CD4-positive, alpha-beta T cell treated with Interleukin-6 at 100 ng/mL for 8 hours (primary cell): ENCODE results near the gene LSAMP.
"Not testable (repeated sequence)": the region's sequence is repeated elsewhere in the genome, so short reads cannot be mapped to it uniquely, and the experiment has no call there.

Experiments used
- DNase-seq: peaks from one replicate; pipeline ENCODE4 v3.0.0-alpha.2; 2020; ENCODE audit warnings: mixed read lengths, low spot score

Gene LSAMP

DNA sequence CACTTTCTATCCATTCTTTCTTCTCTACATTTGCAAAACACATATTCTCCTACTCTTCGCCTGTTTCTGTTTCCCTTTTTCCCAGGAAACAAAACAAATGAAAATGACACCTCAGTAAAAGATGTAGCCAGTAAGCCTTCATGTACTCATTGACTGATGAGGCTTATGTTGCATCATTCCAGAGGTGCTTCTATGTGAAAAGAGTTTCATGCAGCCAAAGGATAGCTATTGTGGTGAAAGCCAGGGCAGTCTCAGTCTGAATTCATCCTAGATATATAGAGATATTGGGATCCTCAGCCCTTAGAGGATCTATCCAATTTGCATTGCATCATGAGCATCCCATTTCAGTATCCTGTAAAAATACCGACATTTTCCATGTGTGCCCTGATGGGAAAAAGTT is 554.7 kb downstream of the LSAMP start:
- no peak for DNase-seq

DNA sequence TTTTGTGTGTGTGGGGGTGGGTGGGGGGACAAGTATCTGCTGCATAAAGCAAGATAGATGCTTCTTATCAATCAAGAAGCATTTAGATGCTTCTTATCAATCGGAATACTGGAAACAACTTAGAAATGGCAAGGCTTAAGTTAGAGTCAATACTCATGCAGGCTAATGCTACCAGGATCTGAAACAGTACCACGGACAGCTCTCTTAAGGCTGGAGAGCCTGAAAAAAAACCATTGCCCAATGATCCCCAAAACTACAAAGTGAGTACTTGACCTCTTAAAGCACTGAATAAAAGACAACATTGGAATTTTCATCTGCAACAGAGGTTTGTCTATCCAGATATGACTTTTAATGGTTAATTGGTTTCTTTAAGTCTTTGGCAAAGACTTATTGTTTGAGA is 559.7 kb downstream of the LSAMP start:
- DNase-seq, result no peak

DNA sequence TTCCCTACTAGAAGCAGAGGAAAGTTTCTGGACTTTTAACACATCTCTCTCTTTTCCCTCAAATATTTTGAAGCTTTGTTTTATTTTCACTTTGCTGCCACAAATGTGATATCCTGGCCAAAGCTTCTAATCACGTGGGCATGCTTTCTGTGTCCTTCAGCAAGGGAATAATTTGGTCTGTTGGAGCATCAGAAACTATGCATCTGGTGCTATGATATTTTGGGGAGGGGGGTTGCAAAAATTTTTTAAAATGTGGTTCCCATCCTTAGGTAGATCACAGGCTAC is 567.7 kb downstream of the LSAMP start:
- DNase-seq, result no peak

DNA sequence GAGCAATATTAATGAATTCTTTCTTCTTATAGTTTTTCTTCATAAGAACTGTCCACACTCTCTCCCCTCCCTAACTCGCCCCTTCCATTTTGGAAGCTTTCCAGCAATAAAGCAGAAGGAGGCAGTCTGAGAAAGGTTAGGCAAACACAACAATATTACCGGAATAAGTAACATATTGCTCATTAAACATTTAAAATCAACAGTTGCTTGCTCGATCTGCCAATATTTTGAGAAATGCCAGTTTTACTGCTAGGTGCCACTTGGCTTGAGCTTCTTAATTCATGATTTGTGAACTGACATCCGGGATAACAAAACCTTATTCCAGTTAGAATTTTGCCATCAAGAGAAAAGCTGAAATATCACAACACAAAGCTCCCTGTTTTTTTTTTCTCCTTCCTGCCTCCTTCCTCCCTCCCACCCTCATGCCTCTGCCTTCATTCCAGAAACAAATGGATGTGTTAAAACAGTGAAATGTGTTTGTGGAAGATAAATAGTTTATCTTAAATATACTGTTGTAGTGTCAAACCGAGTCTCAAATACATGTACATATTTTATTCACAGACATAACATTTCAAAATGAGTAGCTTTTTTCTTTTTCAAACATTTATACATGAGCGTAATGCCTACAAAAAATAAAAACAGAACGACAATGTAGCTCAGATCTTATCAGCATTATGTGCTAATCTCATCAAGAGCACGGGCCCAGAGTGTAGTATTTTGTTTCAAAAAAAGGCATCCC is 568.2 kb downstream of the LSAMP start:
- DNase-seq, result no peak

DNA sequence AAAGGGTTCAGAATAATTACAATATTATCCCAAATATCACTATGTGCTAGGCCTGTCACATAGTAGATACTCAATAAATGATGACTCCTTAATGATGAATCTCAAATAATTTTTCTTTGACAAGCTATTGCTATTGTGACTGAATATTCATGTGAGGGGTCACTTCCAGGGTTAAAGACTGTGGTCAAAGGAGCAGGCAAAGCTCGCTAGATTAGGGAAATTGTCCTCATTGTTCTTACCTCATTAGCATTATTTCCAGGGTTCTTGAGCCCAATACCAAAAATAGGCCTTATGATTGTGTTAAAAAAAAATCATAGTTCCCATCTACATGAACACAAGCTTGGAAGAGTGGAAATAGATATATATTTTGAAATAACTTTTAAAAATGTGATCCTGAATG is 569.8 kb downstream of the LSAMP start:
- DNase-seq, result no peak

DNA sequence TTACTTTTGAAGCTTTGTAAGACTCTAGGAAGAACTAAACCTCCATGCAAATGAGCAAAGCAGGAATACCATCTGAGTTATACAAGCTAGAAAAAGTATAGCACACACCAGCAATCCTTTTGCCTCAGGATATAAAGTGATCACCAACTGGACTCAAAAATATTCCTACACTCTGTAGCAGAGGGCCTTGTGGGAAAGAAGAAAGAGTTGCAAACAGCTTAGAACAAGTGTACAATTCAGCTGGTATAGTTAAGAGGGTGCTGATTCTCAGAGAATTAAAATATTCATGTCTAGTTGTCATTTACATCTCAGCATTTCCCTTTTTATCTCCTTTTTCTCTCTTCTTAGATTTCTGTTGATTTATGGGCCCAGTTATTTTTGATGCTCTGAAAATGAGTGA is 573.6 kb downstream of the LSAMP start:
- no peak for DNase-seq

DNA sequence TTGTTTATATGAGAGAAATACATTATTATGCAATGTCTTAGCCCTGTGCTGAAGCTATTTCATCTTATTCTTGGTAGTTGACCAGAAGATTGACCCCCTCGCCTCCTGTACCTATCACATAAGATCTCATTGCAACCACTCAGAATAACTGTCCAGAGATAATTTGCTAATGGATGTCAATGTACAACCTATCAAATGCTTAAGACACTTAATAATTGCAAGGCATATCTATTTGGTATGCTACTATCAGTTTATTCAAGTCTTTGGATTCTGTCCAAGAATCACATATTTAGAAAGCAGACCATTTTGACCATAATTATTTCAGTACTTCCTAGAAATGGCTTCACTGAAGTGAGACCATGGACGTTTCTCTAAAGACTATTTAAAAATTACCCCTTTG is 580.4 kb downstream of the LSAMP start:
- DNase-seq, result no peak

DNA sequence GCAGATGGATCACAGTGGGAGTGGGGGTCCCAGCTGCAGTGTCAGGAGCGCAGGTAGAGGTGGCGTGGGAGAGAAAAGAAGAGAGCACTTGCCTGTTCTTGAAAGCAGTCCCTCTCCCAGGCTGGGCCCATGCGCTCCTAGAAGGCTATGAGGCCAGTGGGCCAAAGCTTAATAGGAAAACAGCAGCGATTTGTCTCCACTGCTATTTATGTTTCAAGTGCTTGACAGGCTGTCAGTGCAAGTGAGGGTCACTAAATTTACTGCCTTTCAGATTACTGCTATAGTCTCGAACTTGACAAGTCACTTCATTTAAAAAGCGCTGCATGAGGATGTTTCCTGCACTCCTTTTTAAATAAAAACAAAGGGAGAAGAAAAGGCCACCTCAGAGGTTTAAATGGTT is 582.4 kb downstream of the LSAMP start:
- DNase-seq, result no peak

DNA sequence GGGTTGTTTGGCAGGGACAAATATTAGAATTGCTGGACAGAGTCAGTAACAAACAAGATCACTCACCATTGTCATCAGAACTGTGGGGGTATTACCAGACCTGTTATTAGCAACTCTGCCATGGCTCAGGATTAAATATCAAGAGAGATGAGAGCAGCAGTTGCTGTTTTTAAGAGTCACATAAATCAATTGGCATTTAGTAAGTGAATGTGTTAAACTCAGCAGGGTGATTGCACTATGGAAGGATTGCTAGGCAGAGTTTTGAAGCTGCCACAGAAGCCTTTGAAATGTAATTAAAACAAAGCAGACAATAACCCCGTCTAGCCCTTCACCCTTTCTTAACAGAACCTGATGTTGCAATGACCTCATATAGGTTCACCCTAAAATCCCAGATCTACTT is 583.2 kb downstream of the LSAMP start:
- DNase-seq, result no peak

DNA sequence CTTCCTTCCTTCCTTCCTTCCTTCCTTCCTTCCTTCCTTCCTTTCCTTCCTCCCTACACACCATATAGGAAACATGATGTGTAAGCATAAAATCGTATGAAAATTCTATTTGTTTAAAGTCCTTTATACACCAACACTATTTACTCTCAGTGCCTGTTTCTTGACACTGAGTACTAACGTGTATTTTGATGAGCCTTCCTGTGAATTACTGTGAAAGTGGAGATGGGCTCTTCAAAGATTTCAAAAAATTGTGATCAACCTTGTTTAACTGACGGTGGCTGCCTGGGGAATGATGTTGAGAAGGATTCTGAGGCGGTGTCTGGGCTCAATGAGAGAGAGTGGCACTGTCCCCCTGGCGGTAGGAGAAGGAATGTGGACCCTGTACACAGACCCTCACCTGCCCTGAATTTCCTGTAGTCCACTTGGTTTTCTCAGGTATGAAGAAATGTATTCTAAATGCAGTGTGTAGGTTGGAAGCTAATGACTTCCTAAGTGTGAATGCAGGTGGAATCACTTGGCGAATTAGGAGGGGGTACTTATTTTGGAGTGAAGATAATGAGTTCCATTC is 584.0 kb downstream of the LSAMP start:
- no peak for DNase-seq

DNA sequence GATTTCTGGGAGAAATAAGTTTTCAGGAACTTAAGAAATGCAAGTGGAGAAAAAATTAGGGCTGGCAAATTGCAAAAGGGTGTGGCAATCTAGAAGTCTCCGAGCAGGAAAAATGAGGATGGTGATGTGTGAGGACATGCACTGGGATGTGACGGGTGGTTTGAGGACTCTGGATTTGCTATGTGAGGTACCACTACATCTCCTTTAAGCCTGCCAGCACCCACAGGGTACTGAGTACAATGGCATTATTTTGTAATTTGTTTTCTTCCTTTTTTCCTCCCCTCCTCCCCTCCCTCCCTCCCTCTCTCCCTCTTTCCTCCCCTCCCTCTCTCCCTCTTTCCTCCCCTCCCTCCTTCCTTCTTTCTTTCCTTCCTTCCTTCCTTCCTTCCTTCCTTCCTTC is 584.5 kb downstream of the LSAMP start:
- DNase-seq, result no peak

DNA sequence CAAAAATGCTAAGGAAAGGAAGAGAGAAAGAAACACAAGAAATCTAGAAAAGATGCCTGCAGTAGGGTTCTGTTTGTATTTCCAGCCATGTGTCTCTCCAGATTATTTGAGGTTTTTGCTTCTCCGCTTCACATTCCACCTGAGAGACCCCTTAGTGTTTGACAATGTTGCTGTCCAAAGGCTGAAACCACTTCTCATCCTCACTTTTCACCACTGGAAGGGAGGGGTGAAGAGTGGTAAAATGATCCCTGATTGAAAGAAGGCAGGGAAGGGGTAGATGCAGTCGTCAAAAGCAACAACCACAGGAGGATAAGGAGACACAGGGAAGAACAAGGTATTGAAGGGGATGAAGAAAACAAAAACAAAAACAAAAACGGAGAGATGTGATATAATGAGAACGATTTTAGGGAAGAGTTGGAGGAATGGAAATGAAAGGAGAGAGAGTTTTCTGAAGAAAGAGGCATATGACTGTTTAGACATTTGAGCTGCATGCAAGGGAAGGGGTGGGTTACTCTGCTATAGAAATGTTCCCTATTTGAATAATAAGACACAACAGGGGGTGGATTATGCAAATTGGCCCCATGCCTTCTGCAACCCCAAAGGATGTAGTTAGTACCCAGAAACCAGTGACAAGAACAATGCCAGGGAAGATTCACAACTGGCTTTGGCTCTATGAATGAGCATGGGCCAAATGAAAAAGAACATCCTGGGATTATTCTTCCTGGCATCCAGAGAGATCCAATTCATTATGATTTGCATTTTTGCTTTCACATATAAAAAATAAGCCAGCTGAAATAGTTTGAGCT is 586.1 kb downstream of the LSAMP start:
- DNase-seq, result no peak

DNA sequence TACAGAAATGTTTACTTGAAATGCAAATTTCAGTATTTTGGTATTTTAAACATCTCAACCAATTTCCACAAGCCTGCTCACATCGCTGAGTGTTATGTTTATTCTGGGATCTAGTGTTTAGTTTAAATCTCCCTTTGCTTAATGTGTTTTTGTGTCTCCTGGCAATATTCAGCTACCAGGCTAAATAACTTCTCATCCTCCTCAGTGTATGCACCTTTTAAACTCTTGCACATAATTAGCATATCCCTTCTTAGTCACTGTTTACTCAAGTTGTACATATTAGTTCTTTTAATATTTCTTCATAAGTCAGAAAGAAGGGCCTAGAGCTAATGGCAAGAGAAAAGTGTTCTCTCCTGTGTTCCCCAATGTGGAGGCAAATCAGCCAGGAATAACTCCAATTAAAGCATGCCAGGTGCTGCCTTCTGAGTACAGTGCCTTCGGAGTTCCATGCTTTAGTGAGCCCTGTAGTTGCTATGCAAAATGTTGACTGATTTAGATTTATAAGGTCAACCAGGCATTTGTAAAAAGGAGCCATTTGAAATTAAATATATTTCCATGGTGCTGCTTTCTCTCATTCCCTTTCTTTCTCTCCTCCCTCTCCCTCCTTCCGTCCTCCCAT is 587.7 kb downstream of the LSAMP start:
- no peak for DNase-seq

DNA sequence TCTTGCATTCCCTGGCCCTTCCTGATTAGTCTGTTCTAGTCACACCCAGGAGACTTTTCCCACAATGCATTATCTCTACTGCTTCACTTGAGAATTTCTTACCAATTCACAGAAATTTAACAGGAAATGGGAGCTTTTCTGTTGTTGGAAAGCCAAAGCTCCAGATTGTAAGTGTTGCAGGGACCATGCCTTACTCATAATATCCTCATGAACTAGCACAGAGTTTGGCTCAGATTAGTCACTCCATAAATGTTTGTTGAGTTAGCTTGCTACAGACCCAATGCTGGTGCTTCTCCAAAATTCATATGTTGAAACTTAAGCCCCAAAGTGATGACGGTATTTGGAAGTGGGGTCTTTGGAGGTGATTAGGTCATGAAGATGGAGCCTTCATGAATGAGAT is 589.4 kb downstream of the LSAMP start:
- no peak for DNase-seq

DNA sequence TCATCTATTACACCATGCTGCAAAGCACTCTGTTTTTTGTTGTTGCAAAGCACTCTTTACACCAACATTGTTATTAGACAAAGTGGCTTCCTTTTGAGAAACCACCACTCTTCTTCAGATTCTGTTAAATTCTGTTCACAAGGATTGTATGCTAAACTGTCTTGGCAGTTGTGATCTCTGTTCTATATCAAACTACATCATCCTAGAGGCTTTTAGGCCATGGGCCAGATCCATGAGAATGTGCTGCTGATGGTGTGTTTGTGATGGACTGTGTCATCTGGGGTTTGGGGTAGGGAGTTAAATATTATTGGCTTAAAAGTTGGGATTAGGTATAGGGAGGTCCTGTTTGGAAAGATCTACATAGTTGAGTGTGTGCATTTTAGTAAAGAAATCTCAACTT is 592.2 kb downstream of the LSAMP start:
- DNase-seq, result no peak

DNA sequence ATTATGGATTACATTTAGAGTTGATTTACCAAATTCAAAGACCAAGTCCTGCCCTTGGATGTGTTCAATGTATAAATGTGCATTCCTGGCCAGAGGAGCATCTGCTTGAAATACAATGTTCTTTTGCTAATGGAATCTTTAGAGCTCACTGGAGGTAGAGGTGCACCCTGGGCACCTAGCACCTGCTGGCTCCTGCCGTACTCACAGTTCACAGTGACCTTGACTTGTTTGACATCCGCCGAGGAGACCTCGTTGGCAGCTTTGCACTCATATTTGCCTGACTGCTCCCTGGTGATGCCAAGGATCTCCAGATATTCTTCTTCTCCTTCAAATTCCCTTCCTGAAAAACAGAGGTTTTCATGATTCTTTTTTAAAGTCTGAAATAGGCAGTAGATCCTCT is 593.0 kb downstream of the LSAMP start:
- DNase-seq, result no peak

DNA sequence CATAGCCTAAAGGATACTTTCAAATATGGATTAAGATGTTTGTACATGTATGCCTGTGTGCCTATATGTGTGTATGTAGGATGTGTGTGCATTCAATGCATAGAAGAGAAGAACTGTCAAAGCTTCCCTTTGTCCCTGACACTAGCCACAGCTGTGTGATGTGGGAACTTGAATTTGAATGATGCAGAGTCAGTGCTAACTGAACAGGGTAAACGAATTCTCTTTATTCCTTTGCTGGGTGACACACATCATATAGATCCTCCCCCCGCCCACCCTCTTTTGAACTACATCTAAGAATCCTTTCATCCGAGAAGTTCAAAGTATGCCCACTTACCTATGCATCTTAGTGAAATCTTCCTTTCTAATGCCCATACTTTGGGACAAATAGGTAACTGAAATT is 593.7 kb downstream of the LSAMP start:
- DNase-seq, result no peak

DNA sequence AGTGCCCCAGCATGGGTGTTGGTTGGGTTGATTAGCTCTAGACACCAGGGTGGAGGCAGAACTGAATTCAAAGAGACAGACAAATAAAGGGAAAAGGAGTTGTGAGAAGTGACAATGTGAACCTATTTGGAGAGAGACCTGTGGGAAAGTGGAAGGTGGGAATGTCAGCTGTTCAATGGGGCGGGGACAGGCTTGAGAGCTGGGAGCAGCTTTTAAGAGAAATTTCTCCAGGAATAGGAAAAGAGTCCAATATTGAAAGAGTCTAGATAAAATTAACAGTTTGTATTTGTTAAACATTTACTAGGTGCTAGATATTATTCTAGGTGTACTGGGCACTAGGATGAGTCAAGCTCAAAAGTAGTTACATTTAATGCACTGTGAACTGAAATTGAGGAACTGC is 596.6 kb downstream of the LSAMP start:
- no peak for DNase-seq

DNA sequence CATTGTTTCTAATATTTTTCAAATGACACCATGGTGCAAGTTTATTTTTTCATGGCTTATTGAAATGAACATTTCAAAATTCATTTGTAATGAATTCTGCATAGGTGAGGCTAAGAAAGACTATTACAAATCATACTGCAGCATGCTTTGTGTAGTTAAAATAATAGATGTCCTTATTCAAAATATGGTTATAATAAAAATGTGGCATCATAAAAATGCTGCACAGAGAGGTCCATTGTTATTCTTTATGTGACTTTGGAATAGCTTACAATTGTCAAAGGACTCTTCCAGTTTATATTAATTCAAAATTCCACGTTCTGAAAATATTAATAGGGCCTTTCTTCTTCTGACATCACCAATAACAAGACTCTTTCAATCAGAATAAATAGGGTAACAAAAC is 599.3 kb downstream of the LSAMP start:
- no peak for DNase-seq

DNA sequence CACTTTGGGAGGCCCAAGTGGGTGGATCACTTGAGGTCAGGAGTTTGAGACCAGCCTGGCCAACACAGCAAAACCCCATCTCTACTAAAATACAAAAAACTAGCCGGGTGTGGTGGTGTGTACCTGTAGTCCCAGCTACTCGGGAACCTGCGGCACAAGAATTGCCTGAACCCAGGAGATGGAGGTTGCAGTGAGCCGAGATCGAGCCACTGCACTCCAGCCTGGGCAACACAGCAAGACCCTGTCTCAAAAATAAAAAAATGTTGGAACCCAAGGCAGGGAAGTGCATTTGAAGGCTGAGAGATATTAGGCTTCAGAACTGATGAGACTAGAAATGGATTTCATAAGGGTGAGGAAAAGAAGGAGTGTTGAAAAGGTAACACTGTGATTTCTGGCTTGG is 600.6 kb downstream of the LSAMP start:
- not testable (repeated sequence) for DNase-seq

DNA sequence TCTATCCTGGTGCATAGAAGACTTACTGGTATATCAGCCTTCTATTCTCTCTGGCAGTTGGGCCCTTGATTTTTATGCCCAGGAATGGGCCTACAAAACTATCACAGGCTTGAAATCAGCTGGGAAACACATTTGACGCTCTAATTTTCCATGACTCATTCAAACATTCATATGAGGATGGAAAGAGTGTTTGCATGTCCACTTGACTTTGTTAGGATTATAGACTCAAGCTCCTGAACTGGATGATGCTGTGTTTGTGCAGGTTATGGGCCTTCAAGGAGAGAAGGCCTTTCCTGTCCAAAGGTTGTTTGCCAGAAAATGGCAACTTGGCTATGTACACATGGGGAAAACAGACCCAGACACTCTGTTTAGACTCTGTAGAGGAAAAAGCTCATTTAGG is 602.1 kb downstream of the LSAMP start:
- no peak for DNase-seq

DNA sequence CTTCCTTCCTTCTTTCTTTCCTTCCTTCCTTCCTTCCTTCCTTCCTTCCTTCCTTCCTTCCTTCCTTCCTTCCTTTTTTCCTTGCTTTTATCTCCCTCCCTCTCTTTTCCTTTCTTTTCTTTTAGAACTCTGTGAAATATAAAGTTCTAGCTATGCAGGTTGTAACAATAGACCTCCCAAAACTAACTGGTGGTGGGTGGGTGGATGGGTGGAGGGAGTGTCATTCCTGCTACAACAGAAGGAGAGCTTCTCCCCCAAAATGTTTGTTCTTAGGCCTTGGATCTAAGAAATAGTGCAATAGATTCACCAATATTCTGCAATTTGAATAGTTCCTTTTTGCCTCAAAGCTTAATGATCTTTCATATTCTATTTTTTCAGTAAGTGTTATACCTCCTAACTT is 606.0 kb downstream of the LSAMP start:
- DNase-seq, result no peak

DNA sequence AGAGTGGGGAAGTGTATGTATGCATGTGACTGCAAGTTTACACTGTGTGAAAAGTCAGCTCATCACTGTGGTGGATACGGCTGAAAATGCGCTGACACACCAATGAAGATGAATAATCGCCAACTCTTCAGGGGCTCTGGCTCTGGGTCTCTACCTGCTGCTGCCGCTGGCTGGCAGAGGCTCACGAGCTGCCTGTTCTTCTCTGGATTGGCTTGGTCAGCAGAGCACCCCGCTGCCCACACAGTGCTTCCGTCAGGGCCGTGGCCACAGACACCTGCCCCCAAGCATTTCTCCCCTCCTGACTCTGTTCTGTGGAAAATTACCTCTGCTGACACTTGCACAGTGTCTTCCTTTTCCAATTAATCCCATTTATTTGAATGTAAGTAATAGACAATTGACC is 606.5 kb downstream of the LSAMP start:
- DNase-seq, result no peak
